ENCODE measurements around the gene MAB21L2.

Gene MAB21L2

GRCh38 chr4:150624055-150624454 is 42.1 kb downstream of the MAB21L2 start:
- Histone ChIP-seq H3K27me3 (ENCODE audit: control insufficient read depth, insufficient read depth, low read length) (no peaks in the 10 kb centered on the region), H3K36me3 (ENCODE audit: insufficient read depth, low read length) (no peaks in the 10 kb centered on the region), H3K4me2 (ENCODE audit: low read length) (no peak overlapping the region), H3K9me3 (replicated peaks; ENCODE audit: low read length) (no peaks in the 10 kb centered on the region), H3K4me1 (ENCODE audit: control insufficient read depth, insufficient read depth, low read length) (no peaks in the 10 kb centered on the region), H3K4me3 (ENCODE audit: low read length) (no peak overlapping the region), H3K9ac (ENCODE audit: low read depth, low read length) (no peak overlapping the region)

GRCh38 chr4:150625033-150625432 is 43.1 kb downstream of the MAB21L2 start:
- Histone ChIP-seq H3K36me3 (ENCODE audit: insufficient read depth, low read length) (no peaks in the 10 kb centered on the region), H3K4me2 (ENCODE audit: low read length) (no peak overlapping the region), H3K9ac (ENCODE audit: low read depth, low read length) (no peak overlapping the region), H3K9me3 (replicated peaks; ENCODE audit: low read length) (no peaks in the 10 kb centered on the region), H3K4me3 (ENCODE audit: low read length) (no peak overlapping the region), H3K4me1 (ENCODE audit: control insufficient read depth, insufficient read depth, low read length) (no peaks in the 10 kb centered on the region), H3K27me3 (ENCODE audit: control insufficient read depth, insufficient read depth, low read length) (no peaks in the 10 kb centered on the region)

DNA sequence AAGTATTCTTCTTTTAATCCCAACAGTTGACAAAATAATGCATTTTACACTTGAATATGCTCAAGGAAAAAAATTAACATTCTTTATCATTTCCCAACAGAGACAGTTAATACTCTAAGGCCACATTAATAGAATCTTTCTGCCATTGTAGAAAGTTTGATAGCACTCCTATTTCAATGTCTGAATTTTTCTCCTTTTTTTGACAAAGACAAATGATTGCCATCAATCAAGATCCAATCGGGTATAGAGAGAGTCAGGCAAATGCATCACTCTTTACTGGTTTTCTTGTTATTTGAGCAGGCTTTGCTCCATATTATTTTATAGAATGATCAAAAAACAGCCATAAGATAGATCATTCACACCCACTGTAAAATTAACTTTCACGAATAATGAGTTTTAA is 46.1 kb downstream of the MAB21L2 start:
- Histone ChIP-seq H3K27me3 (ENCODE audit: control insufficient read depth, insufficient read depth, low read length) (no peaks in the 10 kb centered on the region), H3K9ac (ENCODE audit: low read depth, low read length) (no peak overlapping the region), H3K4me1 (ENCODE audit: control insufficient read depth, insufficient read depth, low read length) (no peaks in the 10 kb centered on the region), H3K9me3 (replicated peaks; ENCODE audit: low read length) (no peaks in the 10 kb centered on the region), H3K4me3 (ENCODE audit: low read length) (no peak overlapping the region), H3K36me3 (ENCODE audit: insufficient read depth, low read length) (no peaks in the 10 kb centered on the region), H3K4me2 (ENCODE audit: low read length) (no peak overlapping the region)

- no peak overlapping the region for H3K4me3 ChIP-seq (ENCODE audit: low read length)
- no peaks in the 10 kb centered on the region for H3K9me3 ChIP-seq (replicated peaks; ENCODE audit: low read length)
- H3K27me3 ChIP-seq (ENCODE audit: control insufficient read depth, insufficient read depth, low read length), result no peaks in the 10 kb centered on the region
- no peaks in the 10 kb centered on the region for H3K36me3 ChIP-seq (ENCODE audit: insufficient read depth, low read length)
- H3K4me2 ChIP-seq (ENCODE audit: low read length), result no peak overlapping the region
- no peaks in the 10 kb centered on the region for H3K4me1 ChIP-seq (ENCODE audit: control insufficient read depth, insufficient read depth, low read length)
- no peak overlapping the region for H3K9ac ChIP-seq (ENCODE audit: low read depth, low read length)
These were observed 50.7 kb downstream of the MAB21L2 start for GRCh38 chr4:150632639-150633038.
